NT2/D1 (cell line): Measurements from ENCODE around the gene CCT6A.

Experiments used
- SUZ12 ChIP-seq: IDR thresholded peaks from 2 replicates; pipeline ENCODE4 v1.6.1; 2011; ENCODE audit not compliant: insufficient read length, insufficient read depth; ENCODE audit errors: extremely low read depth
- YY1 ChIP-seq: IDR thresholded peaks from 2 replicates; pipeline ENCODE4 v1.6.1; 2011; ENCODE audit not compliant: insufficient read length, insufficient read depth
- ZNF274 ChIP-seq: IDR thresholded peaks from 2 replicates; pipeline ENCODE4 v1.6.1; 2011; ENCODE audit warnings: mild to moderate bottlenecking, low read depth, low read length

DNA sequence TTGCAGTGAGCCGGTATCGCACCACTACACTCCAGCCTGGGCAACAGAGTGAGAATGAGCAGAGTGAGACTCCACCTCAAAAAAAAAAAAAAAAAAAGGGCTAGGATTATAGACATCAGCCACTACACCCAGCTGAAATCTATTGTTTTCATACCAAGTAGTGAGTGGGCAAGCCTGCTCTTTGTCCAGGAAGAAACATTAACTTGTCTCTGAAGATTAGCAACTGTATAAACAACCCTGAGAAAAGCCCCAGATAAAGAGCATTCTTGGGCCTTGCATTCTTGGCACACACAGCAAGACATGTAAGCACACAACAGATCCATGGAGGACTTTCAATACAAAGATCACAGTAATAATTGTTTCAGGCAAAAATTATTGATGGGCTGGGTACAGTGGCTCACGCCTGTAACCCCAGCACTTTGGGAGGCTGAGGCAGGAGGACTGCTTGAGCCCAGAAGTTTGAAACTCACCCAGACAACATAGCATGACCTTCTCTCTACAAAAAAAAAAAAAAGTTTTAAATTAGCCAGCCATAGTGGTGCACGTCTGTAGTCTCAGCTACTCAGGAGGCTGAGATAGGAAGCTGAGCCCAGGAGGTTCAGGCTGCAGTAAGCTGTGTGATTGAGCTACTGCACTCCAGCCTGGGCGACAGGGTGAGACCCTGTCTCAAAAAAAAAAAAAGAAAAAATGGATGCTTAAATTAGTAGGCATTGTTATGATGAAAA lies 4.7 kb upstream of the CCT6A start:
- TF ChIP-seq YY1 (no peak), ZNF274 (no peak), SUZ12 (no peak)
